OCI-LY7 (cell line): ENCODE results near the gene ZNF669. TPM values are rescaled to one million over a fixed set of nuclear protein-coding genes. Genes with fewer than 3 reads are reported as not detected.

Experiments used
- BruUV-seq: library from RNA; stranded (reverse); fragments of 400-500 nt; replicated peaks from 2 replicates; lab custom pipeline; 2021; lab: Mats Ljungman, UMichigan
- CTCF ChIA-PET: fragments of 300-600 bp; sonication (Branson Sonifier 250); formaldehyde crosslinking; loops from one replicate; lab custom pipeline; 2022; ENCODE audit warnings: antibody characterized with exemption; ENCODE audit not compliant: unreplicated experiment; lab: Charles Lee
- POLR2A ChIA-PET: fragments of 300-600 bp; sonication (Branson Sonifier 250); formaldehyde crosslinking; loops from one replicate; lab custom pipeline; 2022; ENCODE audit warnings: antibody characterized with exemption; lab: Charles Lee
- DNase-seq: peaks from one replicate; pipeline ENCODE4 v3.0.0-alpha.2; 2015; ENCODE audit warnings: low spot score
- H2AFZ ChIP-seq: fragments of 200-600 bp; sonication (generic), shearing (Covaris generic); 2 replicates; pipeline ENCODE4 v1.6.1; 2014; ENCODE audit warnings: mild to moderate bottlenecking, antibody characterized with exemption, low read length, moderate library complexity
- H3K27ac ChIP-seq: fragments of 200-600 bp; sonication (generic); 2 replicates; pipeline ENCODE4 v1.5.1; 2014; ENCODE audit warnings: mixed run types, low read depth, mild to moderate bottlenecking, moderate library complexity, low read length, inconsistent platforms; ENCODE audit not compliant: poor library complexity, severe bottlenecking
- H3K36me3 ChIP-seq: fragments of 200-600 bp; sonication (generic); 2 replicates; pipeline ENCODE4 v1.6.1; 2014; ENCODE audit warnings: mild to moderate bottlenecking, antibody characterized with exemption, low read length, moderate library complexity, mixed read lengths; ENCODE audit not compliant: insufficient read depth
- H3K4me1 ChIP-seq: fragments of 200-600 bp; sonication (generic); 2 replicates; pipeline ENCODE4 v1.5.1; 2014; ENCODE audit warnings: mild to moderate bottlenecking, low read length; ENCODE audit not compliant: insufficient read depth, poor library complexity, severe bottlenecking
- H3K4me2 ChIP-seq: fragments of 200-600 bp; sonication (generic); 2 replicates; pipeline ENCODE4 v1.6.1; 2014; ENCODE audit warnings: mild to moderate bottlenecking, low read length
- H3K4me3 ChIP-seq: fragments of 200-600 bp; sonication (generic); 2 replicates; pipeline ENCODE4 v1.5.1; 2014; ENCODE audit warnings: mild to moderate bottlenecking, low read depth, low read length; ENCODE audit not compliant: poor library complexity, severe bottlenecking
- H3K79me2 ChIP-seq: fragments of 200-600 bp; sonication (generic); 2 replicates; pipeline ENCODE4 v1.6.1; 2016; ENCODE audit warnings: low read depth, mild to moderate bottlenecking, low read length, moderate library complexity, mixed read lengths; ENCODE audit not compliant: insufficient read depth
- H3K9me2 ChIP-seq: fragments of 200-600 bp; sonication (generic); 2 replicates; pipeline ENCODE4 v1.6.1; 2016; ENCODE audit warnings: mild to moderate bottlenecking, low read length, mixed read lengths; ENCODE audit not compliant: insufficient read depth
- H3K9me3 ChIP-seq: fragments of 200-600 bp; sonication (generic); 2 replicates; pipeline ENCODE4 v1.6.1; 2014; ENCODE audit warnings: mild to moderate bottlenecking, mixed run types, low read length, mixed read lengths
- H4K20me1 ChIP-seq: fragments of 200-600 bp; sonication (generic); 2 replicates; pipeline ENCODE4 v1.6.1; 2014; ENCODE audit warnings: mild to moderate bottlenecking, antibody characterized with exemption, low read length, moderate library complexity, mixed read lengths; ENCODE audit not compliant: insufficient read depth
- CTCF ChIP-seq: fragments of 200-600 bp; sonication (generic); conservative IDR thresholded peaks from 2 replicates; pipeline ENCODE4 v1.5.1; 2014; ENCODE audit warnings: mild to moderate bottlenecking, antibody characterized with exemption, low read length, moderate library complexity, mixed read lengths
- EZH2phosphoT487 ChIP-seq: fragments of 200-600 bp; sonication (generic); IDR thresholded peaks from 2 replicates; pipeline ENCODE4 v1.6.1; 2018; ENCODE audit warnings: low read depth, borderline replicate concordance, mild to moderate bottlenecking, mixed run types, antibody characterized with exemption, low read length, moderate library complexity, mixed read lengths
- intact Hi-C: fragments of 100-400 bp; cut with micrococcal nuclease; formaldehyde crosslinking; loops from one replicate; pipeline ENCODE4 v1.10.0; 2022; ENCODE audit not compliant: unreplicated experiment
- total RNA-seq, 2 experiments: library from RNA; depleted of rRNA in 1 of 2; stranded (reverse); fragments of >200 nt in 1 of 2; shearing (Covaris generic) in 1 of 2; gene quantifications; 2 replicates each; pipeline ENCODE4 v1.2.3, GENCODE V29; 2014 to 2022

Gene ZNF669
- total RNA-seq, 2 experiments from 2014 or later = 13.6 to 16.9 TPM

DNA sequence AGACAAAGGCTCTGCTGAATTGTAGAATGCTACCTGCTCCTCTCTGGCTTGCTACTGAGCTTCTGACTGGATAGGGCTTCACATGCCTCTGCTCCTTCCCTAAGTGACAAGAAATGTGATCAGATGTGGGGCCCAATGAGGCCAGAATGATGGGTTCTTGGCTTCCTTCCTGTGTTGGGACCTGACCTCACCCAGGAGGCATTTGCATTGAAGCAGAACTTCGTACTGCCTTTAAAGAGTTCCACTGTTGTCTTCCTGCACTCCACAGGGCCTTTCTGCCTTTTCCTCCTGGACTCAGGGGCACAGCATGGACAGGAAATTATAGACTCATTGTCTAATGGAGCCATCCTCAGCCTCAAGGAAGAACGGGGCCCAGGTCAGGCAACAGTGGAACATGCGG is 39.9 kb downstream of the ZNF669 start:
- Histone ChIP-seq H3K9me2 (no peaks in the 10 kb centered on the region), H3K36me3 (peaks cover 13% of the 10 kb centered on the region), H3K4me2 (no peak overlapping the region), H4K20me1 (no peaks in the 10 kb centered on the region), H3K79me2 (peaks cover 57% of the 10 kb centered on the region), H3K9me3 (peaks cover 50% of the 10 kb centered on the region), H2AFZ (no peak overlapping the region), H3K27ac (no peak overlapping the region), H3K4me1 (no peaks in the 10 kb centered on the region), H3K4me3 (no peak overlapping the region)
- BruUV-seq = no TSS peak
- no peak for DNase-seq
- ChIA-PET CTCF (no interaction called here), POLR2A (no interaction called here)
- intact Hi-C loops = no loop called here
- TF ChIP-seq EZH2phosphoT487 (no peak), CTCF (no peak)

DNA sequence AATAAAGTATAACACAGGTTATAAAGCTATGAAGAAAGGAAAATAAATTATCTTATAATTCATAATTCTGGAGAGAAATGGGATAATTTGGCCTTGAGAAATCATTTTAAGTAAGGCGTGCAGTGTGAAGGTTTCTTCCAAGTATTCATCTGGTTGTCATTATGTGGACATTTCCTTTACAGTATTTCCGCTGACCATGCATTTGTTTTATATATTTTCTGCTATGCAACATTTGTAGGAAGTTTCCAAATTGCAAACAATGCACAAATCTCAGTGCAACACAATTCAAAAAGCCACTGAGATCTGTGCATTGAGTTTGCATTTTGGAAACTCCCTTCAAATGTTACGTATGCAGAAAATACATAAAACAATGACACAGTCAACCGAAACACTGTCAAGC is 43.4 kb downstream of the ZNF669 start:
- Histone ChIP-seq H2AFZ (no peak overlapping the region), H3K27ac (no peak overlapping the region), H3K4me3 (no peak overlapping the region), H3K9me2 (no peaks in the 10 kb centered on the region), H3K36me3 (peaks cover 13% of the 10 kb centered on the region), H3K4me2 (no peak overlapping the region), H3K9me3 (peaks cover 60% of the 10 kb centered on the region), H3K79me2 (peaks cover 50% of the 10 kb centered on the region; the same call in 1 of the 2 replicates), H3K4me1 (no peaks in the 10 kb centered on the region), H4K20me1 (no peaks in the 10 kb centered on the region)
- ChIA-PET CTCF (interaction anchor here (0.5 kb wide), 1 partner anchor 28 kb away, joined by 8 read pairs; no protein-coding TSS in a partner anchor), POLR2A (no interaction called here)
- no TSS peak for BruUV-seq
- TF ChIP-seq EZH2phosphoT487 = no peak
- no peak for TF ChIP-seq CTCF
- intact Hi-C loops = no loop called here
- no peak for DNase-seq

- no peaks in the 10 kb centered on the region for H3K9me2 ChIP-seq
- H2AFZ ChIP-seq = no peak overlapping the region
- H4K20me1 ChIP-seq = no peaks in the 10 kb centered on the region
- no peaks in the 10 kb centered on the region for H3K4me1 ChIP-seq
- peaks cover 47% of the 10 kb centered on the region for H3K79me2 ChIP-seq
- ChIA-PET POLR2A (interaction anchor here (0.6 to 0.7 kb wide), 2 partner anchors 24 to 787 kb away, joined by 3 to 4 read pairs; no protein-coding TSS in a partner anchor), CTCF (no interaction called here)
- 0 out of 2 replicates have a peak, but pooled peaks cover 3% of the 10 kb centered on the region for H3K36me3 ChIP-seq
- H3K27ac ChIP-seq = no peak overlapping the region
- TF ChIP-seq EZH2phosphoT487 = no peak
- TF ChIP-seq CTCF = no peak
- intact Hi-C loops = no loop called here
- DNase-seq = no peak
- no peak overlapping the region for H3K4me3 ChIP-seq
- BruUV-seq = no TSS peak
- H3K4me2 ChIP-seq = no peak overlapping the region
- peaks cover 77% of the 10 kb centered on the region for H3K9me3 ChIP-seq
These were observed 48.1 kb downstream of the ZNF669 start for GRCh38 chr1:247056071-247056470.
